Measurements from ENCODE around the gene MGMT. TPM values are rescaled to one million over a fixed set of nuclear protein-coding genes. Genes with fewer than 3 reads are reported as not detected.

The MGMT gene
- total and polyA plus RNA-seq, 2 of the 4 experiments (the other 2 are of a cell fraction), result 11.5 to 17.8 TPM

- no peak for ATAC-seq (ENCODE audit: low read depth)
Observed at GRCh38 chr10:129785536-129785981, 318.5 kb downstream of the MGMT start.

More at GRCh38 chr10:129785536-129785981, 318.5 kb downstream of the MGMT start:
- H3K36me3 ChIP-seq (ENCODE audit: control insufficient read depth, insufficient read depth, low read length), result no peaks in the 10 kb centered on the region
- no peak overlapping the region for H3K23ac ChIP-seq (ENCODE audit: low read depth, low read length)
- no peak overlapping the region for H3K9ac ChIP-seq (ENCODE audit: low read depth, low read length)
- H2AK9ac ChIP-seq (replicated peaks; ENCODE audit: low read depth, low read length, poor library complexity), result no peak overlapping the region
- H4K8ac ChIP-seq (ENCODE audit: low read depth in 2 of 2, low read length in 2 of 2), result no peak overlapping the region
- no peak for TF ChIP-seq BHLHE40 (IDR thresholded peaks at IDR 0.05; ENCODE audit: low read depth, low read length)
- no peak for TF ChIP-seq MAFK (IDR thresholded peaks at IDR 0.05; ENCODE audit: low read depth, low read length)
- no peak for TF ChIP-seq USF2 (IDR thresholded peaks at IDR 0.05; ENCODE audit: low read depth, low read length)
- BruUV-seq (replicated peaks), result no TSS peak
- H3K9me3 ChIP-seq (ENCODE audit: control insufficient read depth, insufficient read depth, low read length), result peaks cover 26% of the 10 kb centered on the region
- no peaks in the 10 kb centered on the region for H3K27me3 ChIP-seq (ENCODE audit: control insufficient read depth, insufficient read depth, low read length)
- dilution Hi-C loops (cut with HindIII; ENCODE audit: low sequenced_read_pairs, unreplicated experiment), result no loop called here
- no peak overlapping the region for H3K14ac ChIP-seq (replicated peaks; ENCODE audit: low read depth, low read length)
- H2BK15ac ChIP-seq (ENCODE audit: low read depth, low read length), result no peak overlapping the region
- ChIA-PET CTCF (no interaction called here), POLR2A (ENCODE audit: unreplicated experiment) (no interaction called here)
- intact Hi-C loops (cut with micrococcal nuclease), result no loop called here
- no peak overlapping the region for H3K18ac ChIP-seq (ENCODE audit: low read depth, low read length)
- in situ Hi-C loops (cut with MboI; ENCODE audit: low sequenced_read_pairs), result no loop called here
- no peak for DNase-seq
- H3K4me1 ChIP-seq (ENCODE audit: control insufficient read depth, insufficient read depth, low read length), result no peaks in the 10 kb centered on the region
- no peak overlapping the region for H3K27ac ChIP-seq (ENCODE audit: insufficient read depth, low read length)
- no peak overlapping the region for H4K91ac ChIP-seq (ENCODE audit: insufficient read depth, low read depth, low read length)
- no peak overlapping the region for H2BK120ac ChIP-seq (ENCODE audit: low read depth, low read length)
- H2BK20ac ChIP-seq (ENCODE audit: low read depth, low read length), result no peak overlapping the region
- H3K4me2 ChIP-seq (ENCODE audit: low read depth, low read length), result no peak overlapping the region
- H3K4ac ChIP-seq (ENCODE audit: low read depth, low read length), result no peak overlapping the region
- no peak overlapping the region for H2BK5ac ChIP-seq (ENCODE audit: low read depth, low read length, poor library complexity, severe bottlenecking)
- no peak overlapping the region for H3K56ac ChIP-seq (ENCODE audit: extremely low read depth, insufficient read depth, low read length)
- no peaks in the 10 kb centered on the region for H4K20me1 ChIP-seq (ENCODE audit: insufficient read depth, low read length)
- H3K9me1 ChIP-seq (ENCODE audit: insufficient read depth, low read length), result no peaks in the 10 kb centered on the region
- no peak overlapping the region for H2AFZ ChIP-seq (replicated peaks; ENCODE audit: low read length, poor library complexity)
- H2AK5ac ChIP-seq (ENCODE audit: low read depth, low read length), result no peak overlapping the region
- H3K79me1 ChIP-seq (ENCODE audit: low read depth in 1 of 2, low read length in 2 of 2), result no peaks in the 10 kb centered on the region
- WGBS, 2 experiments (ENCODE audit: extremely low coverage in 2 of 2, insufficient read length in 1 of 2), result 58% methylated on average over 4 of the region's 16 CpGs; no CpG with 5 or more reads in 1 of the 2 experiments
- H3K4me3 ChIP-seq (ENCODE audit: insufficient read depth, low read depth, low read length), result no peak overlapping the region
- H4K5ac ChIP-seq (ENCODE audit: low read depth, low read length), result no peak overlapping the region

Measured in IMR-90 (cell line).